GM21529 (cell line): Measurements from ENCODE around the gene GXYLT2.
"Not testable (repeated sequence)": the region's sequence is repeated elsewhere in the genome, so short reads cannot be mapped to it uniquely, and the experiment has no call there.

ENCODE experiments used
- ATAC-seq: cut with Tn5 transposase; IDR thresholded peaks from one replicate; pipeline ENCODE4 v1.9.1; 2021; ENCODE audit not compliant: unreplicated experiment

GXYLT2 gene

GRCh38 chr3:72892081-72892775 lies 4.4 kb downstream of the GXYLT2 start:
- no peak for ATAC-seq

DNA sequence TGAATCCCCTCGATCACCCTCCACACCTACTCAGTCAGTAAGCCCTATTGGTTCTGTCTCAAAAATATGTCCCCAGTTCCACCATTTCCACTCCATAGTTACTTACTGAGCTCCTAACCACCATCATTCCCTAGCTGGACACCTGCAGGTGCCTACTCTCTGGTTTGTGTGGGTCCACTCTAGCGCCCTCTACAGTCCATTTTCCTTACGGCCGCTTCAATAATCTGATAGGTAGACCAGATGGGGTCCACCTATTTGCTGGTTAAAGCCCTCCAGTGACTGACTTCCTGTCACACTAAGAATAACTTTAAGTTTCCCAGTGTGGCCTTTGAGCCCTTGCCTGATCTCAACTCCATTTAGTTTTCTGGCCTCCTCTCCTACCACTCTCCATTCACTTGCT lies 5.0 kb downstream of the GXYLT2 start:
- ATAC-seq, result no peak

GRCh38 chr3:72894976-72895552 lies 7.2 kb downstream of the GXYLT2 start:
- no peak for ATAC-seq

DNA sequence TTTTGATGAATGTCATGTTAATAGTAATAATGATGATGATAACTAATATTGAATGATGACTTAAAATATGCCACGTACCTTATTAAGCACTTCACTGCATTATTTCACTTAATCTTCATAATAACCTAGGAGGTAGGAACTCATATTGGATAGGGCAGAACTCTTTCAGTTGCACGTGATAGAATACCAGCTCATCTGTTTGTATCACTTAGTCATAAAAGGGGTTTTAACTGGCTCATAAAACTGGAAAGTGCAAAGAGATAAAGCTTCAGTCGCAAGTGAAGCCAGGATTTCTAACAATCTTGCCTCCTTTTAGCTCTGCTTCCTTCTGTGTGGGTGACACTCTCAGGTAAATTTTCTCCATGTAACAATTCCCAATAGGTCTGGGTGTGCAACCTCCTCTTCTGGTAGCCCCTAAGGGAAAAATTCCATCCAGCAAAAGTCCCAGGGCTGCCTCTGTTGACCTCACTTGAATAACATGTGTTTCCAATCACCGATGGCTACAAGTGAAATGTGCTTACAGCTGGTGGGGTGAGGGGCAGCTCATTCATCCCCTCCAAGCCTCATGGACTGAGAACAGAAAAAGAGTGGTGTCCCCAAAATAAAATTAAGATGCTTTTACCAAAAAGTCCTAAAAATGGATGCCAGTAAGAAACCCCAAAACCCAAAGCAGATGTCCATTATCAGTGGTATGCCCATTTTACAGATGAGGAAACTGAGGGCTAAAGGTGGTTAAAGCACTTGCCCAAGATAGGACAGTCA lies 9.3 kb downstream of the GXYLT2 start:
- ATAC-seq, result no peak

DNA sequence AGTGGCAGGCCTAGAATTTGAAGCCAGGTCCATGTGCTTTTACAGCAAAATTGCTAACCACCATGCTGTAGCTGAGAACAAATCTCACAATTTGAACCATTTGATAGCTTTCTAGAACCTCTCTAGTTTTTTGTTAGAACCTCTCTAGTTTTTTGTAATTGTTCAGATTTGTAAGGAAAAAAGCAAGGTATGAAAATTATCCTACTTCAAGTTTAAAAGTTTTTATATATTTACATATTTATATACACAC lies 9.8 kb downstream of the GXYLT2 start:
- no peak for ATAC-seq

DNA sequence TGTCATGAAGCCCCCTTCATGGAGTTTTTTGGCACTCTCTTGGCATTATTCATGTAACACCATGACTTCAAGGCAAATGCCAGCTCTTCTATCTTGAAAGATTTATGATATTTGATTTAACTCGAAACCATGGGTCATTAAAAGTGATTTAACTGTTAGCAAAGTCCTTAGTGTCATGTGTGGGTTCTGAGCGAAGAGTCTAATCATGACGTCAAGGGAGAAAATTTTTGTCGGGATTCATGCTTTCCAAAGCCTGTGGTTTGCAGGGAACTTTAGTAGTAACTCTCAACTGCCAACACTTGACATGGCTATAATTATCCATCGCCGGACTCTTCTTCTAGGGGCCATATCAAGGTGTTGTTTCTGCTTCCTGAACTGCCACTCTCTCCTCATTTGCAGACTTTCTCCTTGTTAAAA lies 11.5 kb downstream of the GXYLT2 start:
- no peak for ATAC-seq

DNA sequence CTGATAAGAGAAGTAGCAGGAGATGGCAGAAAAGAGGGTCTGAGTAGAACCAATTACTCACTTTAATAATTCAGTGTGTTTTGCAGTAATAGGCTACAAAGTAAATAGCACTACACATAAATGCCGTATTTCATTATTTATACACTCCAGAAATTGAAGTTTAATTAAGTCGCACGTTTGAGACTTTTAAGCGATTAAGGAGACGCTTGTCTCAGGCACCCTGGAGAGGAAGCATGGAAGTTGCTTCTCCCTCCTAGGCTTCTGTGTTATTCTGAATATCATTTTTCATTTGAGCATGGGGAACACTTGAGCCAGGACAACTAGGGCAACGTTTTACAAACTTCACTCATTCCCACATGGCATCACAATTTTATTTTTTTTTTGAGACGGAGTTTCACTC lies 12.2 kb downstream of the GXYLT2 start:
- no peak for ATAC-seq

DNA sequence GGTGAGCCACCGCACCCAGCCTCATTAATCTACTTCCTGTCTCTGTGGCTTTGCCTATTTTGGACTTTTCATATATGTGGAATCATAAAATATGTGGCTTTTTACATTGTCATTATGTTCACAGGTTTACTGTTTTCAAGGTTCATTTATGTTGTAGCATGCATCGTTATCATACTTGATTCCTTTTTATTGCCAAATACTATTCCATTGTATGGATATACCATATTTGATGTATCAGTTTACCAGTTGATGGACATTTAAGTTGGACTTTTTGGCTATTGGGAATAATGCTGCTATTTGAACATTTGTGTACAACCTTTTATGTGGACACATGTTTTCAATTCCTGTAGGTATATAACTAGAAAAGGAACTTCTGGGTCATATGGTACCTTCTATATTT lies 14.0 kb downstream of the GXYLT2 start:
- ATAC-seq, result no peak

GRCh38 chr3:72903004-72903403 lies 15.2 kb downstream of the GXYLT2 start:
- no peak for ATAC-seq

DNA sequence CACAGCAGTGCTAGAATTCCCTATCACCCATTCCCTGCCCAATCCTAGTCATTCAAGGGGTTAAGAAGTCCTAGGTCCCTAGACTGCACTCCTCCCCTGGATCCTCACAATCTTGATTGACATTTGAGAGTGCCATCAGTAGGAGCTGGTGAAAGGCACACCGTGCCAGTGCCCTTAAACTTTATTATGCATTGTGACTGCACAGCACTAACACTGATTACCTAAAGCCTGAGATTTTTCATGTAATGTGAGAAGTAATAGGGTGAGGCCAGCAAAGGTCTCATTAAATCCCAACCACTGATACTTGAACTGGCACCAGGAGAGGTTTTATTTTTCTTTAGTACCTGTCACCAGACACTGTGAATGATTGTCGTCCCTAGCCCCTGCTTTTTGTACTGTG lies 16.3 kb downstream of the GXYLT2 start:
- no peak for ATAC-seq

GRCh38 chr3:72906154-72906553 lies 18.3 kb downstream of the GXYLT2 start:
- ATAC-seq, result no peak

GRCh38 chr3:72907131-72907711 lies 19.4 kb downstream of the GXYLT2 start:
- ATAC-seq, result no peak

DNA sequence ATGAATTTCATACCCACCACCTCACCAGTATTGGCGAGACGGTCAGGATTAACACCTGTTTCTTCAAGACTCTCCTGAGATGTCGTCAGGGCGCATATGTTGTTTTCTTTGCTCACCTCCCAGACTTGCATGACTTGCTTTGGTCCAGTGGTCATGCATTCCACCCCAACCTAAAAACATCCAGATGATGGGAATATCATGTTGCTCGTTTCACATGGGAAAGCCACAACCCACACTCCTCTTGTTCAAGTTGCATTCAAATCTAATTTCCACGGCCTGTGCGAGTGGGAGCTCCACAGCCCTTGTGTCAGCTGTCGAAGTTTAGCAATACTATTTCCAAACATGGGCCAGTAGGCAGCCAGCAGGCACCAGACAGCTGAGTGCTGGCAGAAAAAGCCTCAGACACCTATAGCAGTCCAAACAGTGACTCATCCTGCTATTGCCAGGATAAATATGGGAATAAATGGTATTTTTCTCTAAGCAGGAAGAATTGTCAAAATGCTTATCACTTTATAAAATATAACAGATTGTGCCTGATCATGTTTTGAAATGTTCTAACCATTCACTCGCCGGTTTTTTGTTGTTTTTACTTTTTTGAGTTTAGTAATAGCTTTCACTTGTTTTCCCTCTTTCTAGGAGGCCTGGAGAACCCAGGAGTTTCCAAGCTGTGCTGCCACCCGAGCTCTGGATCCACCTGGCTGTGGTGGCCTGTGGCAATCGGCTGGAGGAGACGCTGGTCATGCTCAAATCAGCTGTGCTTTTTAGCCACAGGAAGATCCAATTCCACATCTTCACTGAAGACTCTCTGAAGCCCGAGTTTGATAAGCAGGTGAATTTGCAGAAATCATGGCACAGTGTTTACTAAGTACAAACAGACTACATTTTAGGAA lies 20.1 kb downstream of the GXYLT2 start:
- no peak for ATAC-seq

- no peak for ATAC-seq
These were observed 21.7 kb downstream of the GXYLT2 start for GRCh38 chr3:72909591-72909990.

DNA sequence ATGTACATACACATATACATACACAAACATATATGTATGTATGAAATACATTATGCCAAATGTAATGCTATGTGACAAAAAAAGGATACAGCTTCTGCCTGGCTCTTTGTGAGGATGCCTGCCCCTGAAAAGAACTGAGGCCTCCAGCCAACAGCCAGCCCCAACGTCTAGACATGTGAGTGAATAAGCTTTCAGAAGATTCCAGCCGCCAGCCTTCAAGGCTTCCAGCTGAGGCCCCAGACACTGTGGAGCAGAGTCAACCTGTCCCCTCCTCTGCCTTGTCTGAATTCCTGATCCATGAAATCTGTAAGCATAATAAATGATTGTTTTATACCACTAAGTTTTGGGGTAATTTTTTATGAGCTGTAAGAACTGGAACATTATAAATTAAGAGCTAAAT lies 24.7 kb downstream of the GXYLT2 start:
- no peak for ATAC-seq

- ATAC-seq, result no peak
These were observed 26.5 kb downstream of the GXYLT2 start for GRCh38 chr3:72914383-72914782.

DNA sequence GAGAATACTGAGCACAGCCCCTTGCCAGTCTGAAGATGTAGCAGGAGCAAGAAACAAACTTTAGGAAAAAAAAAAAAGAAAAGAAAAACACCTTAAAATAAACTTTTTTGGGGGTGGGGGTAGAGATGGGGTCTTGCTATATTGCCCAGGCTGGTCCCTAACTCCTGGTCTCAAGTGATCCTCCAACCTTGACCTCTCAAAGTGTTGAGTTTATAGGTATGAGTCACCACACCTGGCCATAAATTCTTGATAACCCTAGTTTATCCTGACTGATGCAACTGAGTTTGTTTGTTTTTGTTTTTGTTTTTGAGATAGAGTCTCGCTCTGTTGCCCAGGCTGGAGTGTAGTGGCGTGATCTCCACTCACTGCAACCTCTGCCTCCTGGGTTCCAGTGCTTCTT lies 28.4 kb downstream of the GXYLT2 start:
- no peak for ATAC-seq

GRCh38 chr3:72919520-72919919 lies 31.7 kb downstream of the GXYLT2 start:
- ATAC-seq, result no peak

DNA sequence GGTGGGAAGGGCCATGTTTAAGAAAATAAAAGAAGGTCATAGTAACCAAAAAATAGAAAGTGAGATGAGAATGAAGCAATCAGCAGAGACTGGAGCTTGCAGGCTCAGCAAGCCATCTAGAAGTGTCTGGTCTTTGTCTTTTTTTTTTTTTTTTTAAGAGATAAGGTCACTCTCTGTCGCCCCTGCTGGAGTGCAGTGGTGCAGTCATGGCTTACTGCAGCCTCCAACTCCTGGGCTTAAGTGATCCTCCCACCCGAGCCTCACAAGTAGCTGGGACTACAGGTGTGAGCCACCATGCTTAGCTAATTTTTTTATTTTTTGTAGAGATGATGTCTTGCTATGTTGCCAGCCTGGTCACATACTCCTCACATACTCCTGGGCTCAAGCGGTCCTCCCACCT lies 36.2 kb downstream of the GXYLT2 start:
- no peak for ATAC-seq

GRCh38 chr3:72928781-72929735 lies 41.2 kb downstream of the GXYLT2 start:
- ATAC-seq, result not testable (repeated sequence)
